HepG2 (cell line): ENCODE measurements around the gene ZCCHC24. TPM values are rescaled to one million over a fixed set of nuclear protein-coding genes. Genes with fewer than 3 reads are reported as not detected.

Experiments used
- HCFC1 ChIP-seq: fragments of 150-350 bp; IDR thresholded peaks from 2 replicates; pipeline ENCODE4 v1.6.1; 2014; ENCODE audit warnings: low read depth, low read length
- HMG20B ChIP-seq: conservative IDR thresholded peaks from 2 replicates; pipeline ENCODE4 v1.6.1; 2016; ENCODE audit warnings: missing genetic modification reagents, missing compliant biosample characterization
- HMGXB4 ChIP-seq, 2 experiments: sonication (generic) in 1 of 2; formaldehyde crosslinking in 1 of 2; IDR thresholded peaks; 2 replicates each; pipeline versions ENCODE4 v1.4.0 to v1.6.1; 2018 to 2020; ENCODE audit warnings: missing genetic modification reagents in 2 of 2, borderline replicate concordance in 1 of 2, low read depth in 1 of 2, mild to moderate bottlenecking in 1 of 2, missing biosample characterization in 1 of 2
- JDP2 ChIP-seq: sonication (generic); formaldehyde crosslinking; IDR thresholded peaks from 2 replicates; pipeline ENCODE4 v1.8.1; 2022; ENCODE audit warnings: missing genetic modification reagents, borderline replicate concordance
- KLF16 ChIP-seq, 2 experiments: sonication (generic) in 1 of 2; formaldehyde crosslinking in 1 of 2; IDR thresholded peaks; 2 replicates each; pipeline versions ENCODE4 v1.6.1 to v1.8.0; 2016 to 2023; ENCODE audit warnings: missing genetic modification reagents in 2 of 2, missing compliant biosample characterization in 1 of 2
- KLF6 ChIP-seq: IDR thresholded peaks from 2 replicates; pipeline ENCODE4 v1.8.0; 2016; ENCODE audit warnings: missing biosample characterization, missing genetic modification reagents
- NFE2L2 ChIP-seq: fragments of 150-350 bp; IDR thresholded peaks from 2 replicates; pipeline ENCODE4 v1.6.1; 2014; ENCODE audit warnings: low read length
- NFKBIZ ChIP-seq: IDR thresholded peaks from 2 replicates; pipeline ENCODE4 v1.6.1; 2018; ENCODE audit warnings: missing genetic modification reagents, missing compliant biosample characterization
- PATZ1 ChIP-seq: sonication (generic); formaldehyde crosslinking; IDR thresholded peaks from 2 replicates; pipeline ENCODE4 v1.4.0; 2020; ENCODE audit warnings: missing genetic modification reagents
- PHF21A ChIP-seq: sonication (generic); formaldehyde crosslinking; IDR thresholded peaks from 2 replicates; pipeline ENCODE4 v1.5.0; 2020; ENCODE audit warnings: mild to moderate bottlenecking, missing genetic modification reagents
- PHF5A ChIP-seq: IDR thresholded peaks from one replicate; pipeline ENCODE4 v1.6.1; 2018; ENCODE audit warnings: low read depth, missing genetic modification reagents; ENCODE audit not compliant: unreplicated experiment
- SP140L ChIP-seq: sonication (generic); formaldehyde crosslinking; IDR thresholded peaks from 2 replicates; pipeline ENCODE4 v1.4.0; 2020; ENCODE audit warnings: missing genetic modification reagents, borderline replicate concordance
- THAP8 ChIP-seq: sonication (generic); formaldehyde crosslinking; IDR thresholded peaks from 2 replicates; pipeline ENCODE4 v1.5.1; 2020; ENCODE audit warnings: missing genetic modification reagents, mild to moderate bottlenecking, borderline replicate concordance
- ZFP36L2 ChIP-seq: sonication (generic); formaldehyde crosslinking; IDR thresholded peaks from 2 replicates; pipeline ENCODE4 v1.4.0; 2020; ENCODE audit warnings: missing genetic modification reagents
- ZNF317 ChIP-seq: sonication (generic); formaldehyde crosslinking; IDR thresholded peaks from 2 replicates; pipeline ENCODE4 v1.5.0; 2020; ENCODE audit warnings: mild to moderate bottlenecking, missing genetic modification reagents
- ZNF432 ChIP-seq: sonication (generic); formaldehyde crosslinking; IDR thresholded peaks from 2 replicates; pipeline ENCODE4 v1.5.0; 2020; ENCODE audit warnings: missing genetic modification reagents, mild to moderate bottlenecking, borderline replicate concordance
- ZNF503 ChIP-seq: sonication (generic); formaldehyde crosslinking; IDR thresholded peaks from 2 replicates; pipeline ENCODE4 v1.4.0; 2020; ENCODE audit warnings: missing genetic modification reagents
- ZNF510 ChIP-seq: sonication (generic); formaldehyde crosslinking; IDR thresholded peaks from 2 replicates; pipeline ENCODE4 v1.4.0; 2020; ENCODE audit warnings: low read depth, mild to moderate bottlenecking, missing genetic modification reagents
- ZNF556 ChIP-seq: sonication (generic); formaldehyde crosslinking; IDR thresholded peaks from 2 replicates; pipeline ENCODE4 v1.4.0; 2020; ENCODE audit warnings: mild to moderate bottlenecking, missing genetic modification reagents, borderline replicate concordance
- ZNF703 ChIP-seq: sonication (generic); formaldehyde crosslinking; IDR thresholded peaks from 2 replicates; pipeline ENCODE4 v1.5.1; 2020; ENCODE audit warnings: missing genetic modification reagents, mild to moderate bottlenecking, moderate library complexity, borderline replicate concordance
- ZNF777 ChIP-seq: sonication (generic); formaldehyde crosslinking; IDR thresholded peaks from 2 replicates; pipeline ENCODE4 v1.4.0; 2020; ENCODE audit warnings: missing genetic modification reagents
- ZNF816 ChIP-seq: sonication (generic); formaldehyde crosslinking; IDR thresholded peaks from 2 replicates; pipeline ENCODE4 v1.8.0; 2022; ENCODE audit warnings: missing genetic modification reagents, mild to moderate bottlenecking, borderline replicate concordance
- ZNF841 ChIP-seq: sonication (generic); formaldehyde crosslinking; IDR thresholded peaks from 2 replicates; pipeline ENCODE4 v1.8.1; 2023; ENCODE audit warnings: missing genetic modification reagents, borderline replicate concordance
- polyA plus RNA-seq, 8 experiments: library from polyadenylated mRNA; depleted of rRNA in 3 of 8; stranded (reverse) in 7 of 8; unstranded in 1 of 8; fragments of >200 nt; fragmentation: Illumina TruSeq in 4 of 8; extraction: Trizol in 4 of 8; gene quantifications; 2 replicates each; pipeline versions ENCODE4 v1.2.1 to v1.2.3, GENCODE V29; 2011 to 2016; ENCODE audit warnings: low read depth in 4 of 8, missing spikeins in 1 of 8, mixed read lengths in 1 of 8; ENCODE audit not compliant: insufficient read depth in 1 of 8
- total RNA-seq, 5 experiments: library from RNA; depleted of rRNA; stranded (reverse); fragments of >200 nt; fragmentation: Illumina TruSeq; extraction: Trizol; gene quantifications; 2 replicates each; pipeline ENCODE4 v1.2.3, GENCODE V29; 2016; ENCODE audit warnings: low read depth in 1 of 5

ZCCHC24 gene
- total and polyA plus RNA-seq, 2 of the 13 experiments (the other 11 are each of a cell fraction or from before 2014, with no cell fraction given), result 3.1 to 7.9 TPM

- no peak for TF ChIP-seq NFE2L2
- no peak for TF ChIP-seq ZNF703 (CRISPR knock-in tag)
- no peak for TF ChIP-seq JDP2
- no peak for TF ChIP-seq ZNF432
- TF ChIP-seq KLF6 (CRISPR knock-in tag), result peak; percentile 77; the same call in 1 of the 2 replicates
- peak; percentile 75 for TF ChIP-seq ZNF317 (CRISPR knock-in tag)
- no peak; the same call in 1 of the 2 replicates for TF ChIP-seq HCFC1
- TF ChIP-seq ZNF841 (CRISPR knock-in tag), result no peak
- peak; percentile 25 for TF ChIP-seq NFKBIZ (CRISPR knock-in tag)
- TF ChIP-seq PHF5A (CRISPR knock-in tag), result peak; percentile 80
- no peak for TF ChIP-seq SP140L (CRISPR knock-in tag)
- TF ChIP-seq PATZ1, result peak; percentile 43
- TF ChIP-seq ZFP36L2 (CRISPR knock-in tag), result no peak
- no peak for TF ChIP-seq HMG20B (CRISPR knock-in tag)
- peak; percentile 87 for TF ChIP-seq PHF21A
- TF ChIP-seq ZNF510, result peak; percentile 84; the same call in 1 of the 2 replicates
- no peak for TF ChIP-seq THAP8 (CRISPR knock-in tag)
- TF ChIP-seq ZNF816 (CRISPR knock-in tag), result no peak
- TF ChIP-seq HMGXB4 (CRISPR knock-in tag; IDR thresholded peaks at IDR 0.05; ENCODE audit: borderline replicate concordance in 1 of 2, low read depth in 1 of 2), result peak in 1 of 2 experiments; percentile 76; a peak in 2 of 4 replicates
- TF ChIP-seq ZNF556 (CRISPR knock-in tag), result peak; percentile 61; the same call in 1 of the 2 replicates
- no peak for TF ChIP-seq ZNF503 (CRISPR knock-in tag)
- peak in 1 of 2 experiments; percentile 66; a peak in 1 of 4 replicates for TF ChIP-seq KLF16 (CRISPR knock-in tag; IDR thresholded peaks at IDR 0.05)
- no peak for TF ChIP-seq ZNF777
These were observed 65.1 kb downstream of the ZCCHC24 start (continued) for GRCh38 chr10:79380125-79380945.
